Prostate gland (tissue), 2 donors: ENCODE results near the gene MANBA. TPM values are rescaled to one million over a fixed set of nuclear protein-coding genes. Genes with fewer than 3 reads are reported as not detected.

Source experiments
- DNase-seq: peaks from one replicate; pipeline ENCODE4 v3.0.0-alpha.2; 2019; ENCODE audit warnings: low spot score
- H3K27ac ChIP-seq, 2 donors: fragments of 200-600 bp; sonication (generic); 2 replicates each; pipeline ENCODE4 v1.5.1; 2017 to 2019
- H3K27me3 ChIP-seq: fragments of 200-600 bp; sonication (generic); replicated peaks from 2 replicates; pipeline ENCODE4 v1.5.1; 2019; ENCODE audit not compliant: insufficient read depth
- H3K36me3 ChIP-seq, 2 donors: fragments of 200-600 bp; sonication (generic); 1 replicate in 1 of 2; 2 replicates in 1 of 2; pipeline versions ENCODE4 v1.5.1 to v1.8.1; 2017 to 2019
- H3K4me1 ChIP-seq: fragments of 200-600 bp; sonication (generic); replicated peaks from 2 replicates; pipeline ENCODE4 v1.5.1; 2019
- H3K4me3 ChIP-seq, 2 donors: fragments of 200-600 bp; sonication (generic); 2 replicates each; pipeline ENCODE4 v1.5.1; 2017 to 2019
- H3K9me3 ChIP-seq: fragments of 200-600 bp; sonication (generic); 2 replicates; pipeline ENCODE4 v1.5.1; 2017
- CTCF ChIP-seq, 4 experiments: fragments of 200-600 bp in 2 of 4; fragments of 450-650 bp in 2 of 4; sonication (generic) in 2 of 4; IDR thresholded peaks; 1 replicate in 3 of 4; 2 replicates in 1 of 4; pipeline ENCODE4 v1.5.1; 2016 to 2019; ENCODE audit warnings: antibody characterized with exemption in 4 of 4, mild to moderate bottlenecking in 2 of 4, moderate library complexity in 2 of 4
- POLR2A ChIP-seq: fragments of 450-650 bp; IDR thresholded peaks from one replicate; pipeline ENCODE4 v1.6.1; 2016; ENCODE audit warnings: antibody characterized with exemption, mild to moderate bottlenecking
- POLR2AphosphoS5 ChIP-seq: sonication (generic); formaldehyde crosslinking; IDR thresholded peaks from one replicate; pipeline ENCODE4 v1.6.1; 2017; ENCODE audit warnings: antibody characterized with exemption
- WGBS: methylation state at CpG from one replicate; pipeline ENCODE4 v1.1.5; 2018; 5-methylcytosine and 5-hydroxymethylcytosine counted together
- intact Hi-C: fragments of 100-400 bp; cut with DNase I; formaldehyde crosslinking; loops from one replicate; pipeline ENCODE4 v1.14.2; 2022
- total RNA-seq, 2 donors: library from RNA; depleted of rRNA; stranded (reverse); fragments of >200 nt; gene quantifications; one replicate each; pipeline ENCODE4 v1.1.0, GENCODE V29; 2016

MANBA gene
- total RNA-seq, 2 donors from 2014 or later: 29.7 to 41.6 TPM

DNA sequence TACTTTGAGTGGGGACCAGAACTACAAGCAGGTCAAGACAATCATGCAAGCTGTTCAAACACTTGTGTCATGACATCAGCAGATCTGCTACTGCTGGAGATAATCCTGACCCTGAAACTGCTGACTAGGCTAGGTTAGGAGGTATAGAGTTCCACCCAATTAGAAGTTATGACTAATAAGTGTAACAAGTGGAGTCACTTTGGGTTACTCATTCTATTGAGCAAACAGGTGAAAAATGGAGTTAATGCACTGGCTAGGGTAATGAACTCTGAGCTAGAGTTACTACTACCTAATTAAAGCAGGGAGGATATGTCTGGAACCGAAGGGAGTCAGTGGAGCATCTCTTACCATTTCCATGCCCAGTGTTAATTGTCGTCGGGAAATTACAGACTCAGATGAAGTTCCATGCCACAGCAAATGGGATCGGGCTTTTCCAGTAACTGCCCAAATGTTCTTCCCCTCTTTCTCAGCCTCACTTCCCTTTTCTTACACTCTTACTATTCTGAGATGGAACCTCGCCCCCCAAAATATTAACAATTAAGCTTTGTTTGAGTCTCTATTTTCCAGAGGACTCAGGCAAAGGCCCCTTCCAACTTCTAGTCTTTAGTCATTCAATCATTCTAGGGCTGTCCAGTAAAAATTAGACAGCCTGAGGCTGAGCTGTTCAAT, 19.8 kb upstream of the MANBA start:
- no peaks in the 10 kb centered on the region for H3K36me3 ChIP-seq
- no peak for TF ChIP-seq CTCF (IDR thresholded peaks at IDR 0.05)
- no peak for TF ChIP-seq POLR2A
- TF ChIP-seq POLR2AphosphoS5: no peak
- intact Hi-C loops: no loop called here
- no peaks in the 10 kb centered on the region for H3K27me3 ChIP-seq
- no peaks in the 10 kb centered on the region for H3K4me1 ChIP-seq
- DNase-seq: no peak
- WGBS: 85% methylated on average over 5 of the region's 5 CpGs
- H3K4me3 ChIP-seq: no peak overlapping the region
- no peaks in the 10 kb centered on the region for H3K9me3 ChIP-seq
- no peak overlapping the region for H3K27ac ChIP-seq

- 69% methylated on average over 4 of the region's 4 CpGs for WGBS
- H3K36me3 ChIP-seq: no peaks in the 10 kb centered on the region
- intact Hi-C loops: no loop called here
- H3K4me1 ChIP-seq: no peaks in the 10 kb centered on the region
- H3K9me3 ChIP-seq: no peaks in the 10 kb centered on the region
- H3K4me3 ChIP-seq: no peak overlapping the region
- DNase-seq: no peak
- no peaks in the 10 kb centered on the region for H3K27me3 ChIP-seq
- no peak overlapping the region for H3K27ac ChIP-seq
- TF ChIP-seq CTCF (IDR thresholded peaks at IDR 0.05): no peak
- no peak for TF ChIP-seq POLR2A
- TF ChIP-seq POLR2AphosphoS5: no peak
These were observed 18.4 kb upstream of the MANBA start for GRCh38 chr4:102779204-102779603.

GRCh38 chr4:102778720-102779119, 18.0 kb upstream of the MANBA start:
- intact Hi-C loops: no loop called here
- no peak overlapping the region for H3K4me3 ChIP-seq
- no peaks in the 10 kb centered on the region for H3K4me1 ChIP-seq
- WGBS: 56% methylated on average over 7 of the region's 7 CpGs
- no peak overlapping the region for H3K27ac ChIP-seq
- H3K9me3 ChIP-seq: no peaks in the 10 kb centered on the region
- no peaks in the 10 kb centered on the region for H3K36me3 ChIP-seq
- no peaks in the 10 kb centered on the region for H3K27me3 ChIP-seq
- TF ChIP-seq CTCF (IDR thresholded peaks at IDR 0.05) (no peak), POLR2AphosphoS5 (no peak), POLR2A (no peak)
- no peak for DNase-seq

GRCh38 chr4:102775805-102776204, 15.0 kb upstream of the MANBA start:
- no peak overlapping the region for H3K27ac ChIP-seq
- 86% methylated on average over 1 of the region's 1 CpG for WGBS
- H3K9me3 ChIP-seq: no peaks in the 10 kb centered on the region
- H3K36me3 ChIP-seq: no peaks in the 10 kb centered on the region
- TF ChIP-seq CTCF (IDR thresholded peaks at IDR 0.05) (no peak), POLR2A (no peak), POLR2AphosphoS5 (no peak)
- intact Hi-C loops: no loop called here
- no peaks in the 10 kb centered on the region for H3K27me3 ChIP-seq
- no peak overlapping the region for H3K4me3 ChIP-seq
- no peaks in the 10 kb centered on the region for H3K4me1 ChIP-seq
- DNase-seq: no peak

DNA sequence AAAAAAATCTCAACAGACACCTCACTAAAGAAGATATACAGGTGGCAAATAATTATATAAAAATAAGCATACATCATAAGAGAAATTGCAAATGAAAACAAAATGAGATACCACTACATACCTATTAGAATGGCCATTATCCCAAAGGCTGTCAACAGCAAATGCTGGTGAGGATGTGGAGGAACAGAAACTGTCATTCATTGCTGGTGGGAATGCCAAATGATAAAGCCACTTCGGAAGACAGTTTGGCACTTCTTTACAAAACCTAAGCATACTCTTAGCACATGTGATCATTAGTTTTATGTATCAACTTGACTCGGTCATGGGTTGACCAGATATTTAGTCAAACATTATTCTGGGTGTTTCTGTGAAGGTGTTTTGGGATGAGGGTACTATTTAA, 13.5 kb upstream of the MANBA start:
- no peak for TF ChIP-seq POLR2A
- no peak for TF ChIP-seq POLR2AphosphoS5
- H3K27me3 ChIP-seq: no peaks in the 10 kb centered on the region
- 66% methylated on average over 2 of the region's 2 CpGs for WGBS
- no peaks in the 10 kb centered on the region for H3K36me3 ChIP-seq
- no peak for DNase-seq
- H3K27ac ChIP-seq: no peak overlapping the region
- no peaks in the 10 kb centered on the region for H3K4me1 ChIP-seq
- intact Hi-C loops: no loop called here
- no peak overlapping the region for H3K4me3 ChIP-seq
- H3K9me3 ChIP-seq: no peaks in the 10 kb centered on the region
